Activated CD8-positive, alpha-beta memory T cell treated with anti-CD3 and anti-CD28 coated beads, Interleukin-2, amount 10 ng/mL, durations not matched to agents 7 days and 5 days (primary cell): Measurements from ENCODE around the gene SS18. TPM values are rescaled to one million over a fixed set of nuclear protein-coding genes. Genes with fewer than 3 reads are reported as not detected.

Experiments
- ATAC-seq: fragments of 150-1000 bp; cut with Tn5 transposase; one replicate; pipeline ENCODE4 v1.10.0; 2021; ENCODE audit warnings: moderate library complexity
- CTCF ChIA-PET: fragments of 350-600 bp; sonication (Branson Sonifier 250); formaldehyde crosslinking; loops from one replicate; lab custom pipeline; 2021; ENCODE audit warnings: antibody characterized with exemption; lab: Charles Lee
- DNase-seq: peaks from one replicate; pipeline ENCODE4 v3.0.0-alpha.2; 2020
- H3K27ac Mint-ChIP-seq: one replicate; pipeline ENCODE4 v1.8.0; 2021; ENCODE audit warnings: mild to moderate bottlenecking, mixed read lengths
- H3K27me3 Mint-ChIP-seq: one replicate; pipeline ENCODE4 v1.8.0; 2021; ENCODE audit warnings: mixed read lengths
- H3K36me3 Mint-ChIP-seq: one replicate; pipeline ENCODE4 v1.8.0; 2021; ENCODE audit warnings: mild to moderate bottlenecking, mixed read lengths
- H3K4me1 Mint-ChIP-seq: one replicate; pipeline ENCODE4 v1.8.0; 2021; ENCODE audit warnings: mixed read lengths
- H3K4me3 Mint-ChIP-seq: one replicate; pipeline ENCODE4 v1.8.0; 2021; ENCODE audit warnings: mild to moderate bottlenecking, moderate library complexity, mixed read lengths
- H3K9me3 Mint-ChIP-seq: one replicate; pipeline ENCODE4 v1.8.0; 2022; ENCODE audit warnings: low read depth, mixed read lengths
- total RNA-seq, 2 experiments: library from RNA; stranded (reverse); gene quantifications; one replicate each; pipeline ENCODE4 v1.2.3, GENCODE V29; 2021

Gene SS18
- total RNA-seq, 2 experiments from 2014 or later = 58.8 to 60.8 TPM

DNA sequence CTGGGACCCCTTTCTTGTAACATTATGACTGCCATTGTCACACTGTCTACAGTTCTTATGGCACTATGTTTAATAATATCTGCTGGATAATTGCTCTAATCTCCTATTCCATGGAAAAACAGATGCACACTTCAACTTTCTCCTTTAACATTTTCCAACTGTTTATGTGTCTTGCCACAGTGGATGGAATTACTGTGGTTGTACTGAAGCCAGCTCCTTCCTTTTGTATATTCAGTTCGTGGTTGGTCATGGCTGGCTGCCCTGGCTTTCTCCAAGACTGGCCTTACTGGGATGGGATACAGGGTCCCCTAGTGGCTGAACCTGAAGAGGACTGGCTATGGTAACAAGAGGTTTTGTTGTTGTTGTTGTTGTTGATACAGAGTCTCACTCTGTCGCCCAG lies 113.9 kb downstream of the SS18 start:
- Mint-ChIP-seq H3K36me3 (no peaks in the 10 kb centered on the region), H3K27me3 (no peaks in the 10 kb centered on the region), H3K4me1 (peaks cover 18% of the 10 kb centered on the region), H3K4me3 (no peak overlapping the region), H3K9me3 (no peaks in the 10 kb centered on the region), H3K27ac (no peak overlapping the region)
- ATAC-seq = no peak
- CTCF ChIA-PET = no interaction called here
- DNase-seq = no peak

DNA sequence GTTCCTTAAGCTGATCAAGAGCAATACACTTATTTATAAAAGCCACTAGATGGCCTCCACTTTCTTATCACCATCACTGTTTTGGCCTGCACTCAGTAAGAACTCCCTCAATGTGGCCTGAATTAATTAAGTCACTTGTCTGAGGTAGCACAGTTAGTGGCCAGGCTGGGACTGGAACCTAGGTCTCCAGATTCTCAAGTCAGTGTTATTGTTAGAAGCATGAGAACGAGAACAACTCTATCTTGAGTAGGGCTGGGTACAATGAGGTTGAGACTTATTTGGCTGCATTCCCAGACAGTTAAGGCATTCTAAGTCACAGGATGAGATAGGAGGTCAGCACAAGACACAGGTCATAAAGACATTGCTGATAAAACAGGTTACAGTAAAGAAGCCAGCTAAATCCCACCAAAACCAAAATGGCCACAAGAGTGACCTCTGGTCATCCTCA lies 115.8 kb downstream of the SS18 start:
- CTCF ChIA-PET = no interaction called here
- peaks cover 2% of the 10 kb centered on the region for H3K27me3 Mint-ChIP-seq
- ATAC-seq = no peak
- peaks cover 18% of the 10 kb centered on the region for H3K4me1 Mint-ChIP-seq
- DNase-seq = no peak
- H3K9me3 Mint-ChIP-seq = no peaks in the 10 kb centered on the region
- H3K36me3 Mint-ChIP-seq = no peaks in the 10 kb centered on the region
- H3K27ac Mint-ChIP-seq = no peak overlapping the region
- no peak overlapping the region for H3K4me3 Mint-ChIP-seq

Other genes starting within 250 kb of the SS18 start
- gene PSMA8, start 43.3 kb upstream of the SS18 start, total RNA-seq = 1 to 10 TPM in 1 of 2 experiments, under 1 TPM in 1; 0.82 to 1.1 TPM
- gene TAF4B, start 135.8 kb upstream of the SS18 start, total RNA-seq = 1 to 10 TPM; 6.9 to 9.3 TPM